ENCODE measurements around the gene TMEM14A. TPM values are rescaled to one million over a fixed set of nuclear protein-coding genes. Genes with fewer than 3 reads are reported as not detected.

Gene TMEM14A
- total RNA-seq, 2 donors from 2014 or later = 9.2 to 12.6 TPM

GRCh38 chr6:52681416-52681815 is 10.5 kb downstream of the TMEM14A start:
- TF ChIP-seq CTCF (conservative IDR thresholded peaks at IDR 0.05) = no peak
- H3K9me3 Mint-ChIP-seq = no peaks in the 10 kb centered on the region
- Histone ChIP-seq H3K9ac (ENCODE audit: extremely low read depth, low read length, poor library complexity, severe bottlenecking) (no peak overlapping the region), H3K4me1 (ENCODE audit: control insufficient read depth, insufficient read depth, low read length) (no peaks in the 10 kb centered on the region), H3K9me3 (ENCODE audit: control insufficient read depth, low read length) (no peaks in the 10 kb centered on the region), H3K4me3 (ENCODE audit: low read length) (no peak overlapping the region), H3K36me3 (ENCODE audit: control insufficient read depth, insufficient read depth, low read length) (peaks cover 35% of the 10 kb centered on the region), H3K27ac (ENCODE audit: low read depth, low read length) (no peak overlapping the region), H3K27me3 (ENCODE audit: control insufficient read depth, insufficient read depth, low read length, poor library complexity, severe bottlenecking) (no peaks in the 10 kb centered on the region)
- H3K27me3 Mint-ChIP-seq (ENCODE audit: insufficient read depth) = no peaks in the 10 kb centered on the region
- H3K4me3 Mint-ChIP-seq = no peak overlapping the region
- peaks cover 33% of the 10 kb centered on the region for H3K36me3 Mint-ChIP-seq (ENCODE audit: low read depth)
- no peak overlapping the region for H3K27ac Mint-ChIP-seq
- peaks cover 2% of the 10 kb centered on the region for H3K4me1 Mint-ChIP-seq
- no peak for DNase-seq

- H3K9ac ChIP-seq (ENCODE audit: extremely low read depth, low read length, poor library complexity, severe bottlenecking) = no peak overlapping the region
- no peak for TF ChIP-seq CTCF (conservative IDR thresholded peaks at IDR 0.05)
- no peak overlapping the region for H3K4me3 ChIP-seq (ENCODE audit: low read length)
- H3K9me3 Mint-ChIP-seq = no peaks in the 10 kb centered on the region
- 90 to 95% methylated on average over 3 to 5 of the region's 6 CpGs for WGBS, 2 experiments (ENCODE audit: insufficient coverage in 1 of 2, insufficient read length in 1 of 2)
- H3K4me3 Mint-ChIP-seq = no peak overlapping the region
- no peaks in the 10 kb centered on the region for H3K4me1 ChIP-seq (ENCODE audit: control insufficient read depth, insufficient read depth, low read length)
- no peak overlapping the region for H3K27ac ChIP-seq (ENCODE audit: low read depth, low read length)
- H3K36me3 ChIP-seq (ENCODE audit: control insufficient read depth, insufficient read depth, low read length) = peaks cover 21% of the 10 kb centered on the region
- DNase-seq = no peak
- H3K27ac Mint-ChIP-seq = no peak overlapping the region
- H3K4me1 Mint-ChIP-seq = peaks cover 3% of the 10 kb centered on the region
- peaks cover 25% of the 10 kb centered on the region for H3K36me3 Mint-ChIP-seq (ENCODE audit: low read depth)
- no peaks in the 10 kb centered on the region for H3K27me3 ChIP-seq (ENCODE audit: control insufficient read depth, insufficient read depth, low read length, poor library complexity, severe bottlenecking)
- H3K9me3 ChIP-seq (ENCODE audit: control insufficient read depth, low read length) = no peaks in the 10 kb centered on the region
- H3K27me3 Mint-ChIP-seq (ENCODE audit: insufficient read depth) = no peaks in the 10 kb centered on the region
These were observed 16.2 kb downstream of the TMEM14A start for GRCh38 chr6:52686878-52687699.

GRCh38 chr6:52689857-52690256 is 18.9 kb downstream of the TMEM14A start:
- H3K27ac Mint-ChIP-seq = no peak overlapping the region
- no peak overlapping the region for H3K9ac ChIP-seq (ENCODE audit: extremely low read depth, low read length, poor library complexity, severe bottlenecking)
- no peaks in the 10 kb centered on the region for H3K27me3 Mint-ChIP-seq (ENCODE audit: insufficient read depth)
- H3K4me1 ChIP-seq (ENCODE audit: control insufficient read depth, insufficient read depth, low read length) = peaks cover 2% of the 10 kb centered on the region
- peaks cover 9% of the 10 kb centered on the region for H3K36me3 Mint-ChIP-seq (ENCODE audit: low read depth)
- H3K4me1 Mint-ChIP-seq = peaks cover 7% of the 10 kb centered on the region
- H3K36me3 ChIP-seq (ENCODE audit: control insufficient read depth, insufficient read depth, low read length) = peaks cover 4% of the 10 kb centered on the region
- 93 to 100% methylated on average over 2 of the region's 3 CpGs for WGBS, 2 experiments (ENCODE audit: insufficient coverage in 1 of 2, insufficient read length in 1 of 2)
- no peak overlapping the region for H3K4me3 Mint-ChIP-seq
- no peak for TF ChIP-seq CTCF (conservative IDR thresholded peaks at IDR 0.05)
- H3K27ac ChIP-seq (ENCODE audit: low read depth, low read length) = no peak overlapping the region
- H3K27me3 ChIP-seq (ENCODE audit: control insufficient read depth, insufficient read depth, low read length, poor library complexity, severe bottlenecking) = no peaks in the 10 kb centered on the region
- DNase-seq = no peak
- no peak overlapping the region for H3K4me3 ChIP-seq (ENCODE audit: low read length)
- H3K9me3 ChIP-seq (ENCODE audit: control insufficient read depth, low read length) = peaks cover 6% of the 10 kb centered on the region
- H3K9me3 Mint-ChIP-seq = no peaks in the 10 kb centered on the region

Data from endodermal cell (in vitro differentiated cells).